Neuronal stem cell (in vitro differentiated cells): ENCODE results near the gene LARP7. TPM values are rescaled to one million over a fixed set of nuclear protein-coding genes. Genes with fewer than 3 reads are reported as not detected.

ENCODE experiments used
- small RNA-seq: library from polyadenylated mRNA; stranded (forward); fragments of <200 nt; extraction: miRNeasy Mini kit (QIAGEN cat#:217004); gene quantifications from one replicate; pipeline ENCODE3, GENCODE V24; 2013; ENCODE audit not compliant: insufficient read depth

The LARP7 gene

Small RNA genes lying within 50 kb of the gene (small RNA-seq; reads per million reads assigned to genes)
- gene MIR302A, result 41,198 reads per million, percentile 100 among the genes with 10 or more reads in this experiment
- gene MIR302C, result 5,497 reads per million, percentile 100 among the genes with 10 or more reads in this experiment
- gene MIR302D, result 12,055 reads per million, percentile 100 among the genes with 10 or more reads in this experiment
- 124 reads per million, percentile 97 among the genes with 10 or more reads in this experiment for gene MIR367
- gene WRBP1, result not detected
